Glomerular visceral epithelial cell (primary cell): ENCODE data around the gene ADCK2.
A peak's percentile ranks its signal among the peaks of the same experiment; 100 is the strongest.
"Not testable (repeated sequence)": the region's sequence is repeated elsewhere in the genome, so short reads cannot be mapped to it uniquely, and the experiment has no call there.

Experiments used
- DNase-seq: peaks from one replicate; pipeline ENCODE4 v3.0.0-alpha.2; 2016; ENCODE audit errors: extremely low spot score

ADCK2 gene

GRCh38 chr7:140646931-140647647 is 25.7 kb upstream of the ADCK2 start:
- DNase-seq = peak; percentile 80

- peak; percentile 51 for DNase-seq
Observed at GRCh38 chr7:140649556-140650205, 23.1 kb upstream of the ADCK2 start.

GRCh38 chr7:140650367-140650766 is 22.4 kb upstream of the ADCK2 start:
- no peak for DNase-seq

- DNase-seq = peak; percentile 82
Observed at GRCh38 chr7:140653319-140654108, 19.2 kb upstream of the ADCK2 start.

GRCh38 chr7:140654109-140654387 is 18.7 kb upstream of the ADCK2 start:
- DNase-seq = no peak

GRCh38 chr7:140654661-140655060 is 18.1 kb upstream of the ADCK2 start:
- DNase-seq = no peak

- no peak for DNase-seq
Observed at GRCh38 chr7:140655511-140656408, 17.0 kb upstream of the ADCK2 start.

GRCh38 chr7:140656548-140657515 is 15.9 kb upstream of the ADCK2 start:
- DNase-seq = peak; percentile 57

- no peak for DNase-seq
Observed at GRCh38 chr7:140657891-140658290, 14.9 kb upstream of the ADCK2 start.

- DNase-seq = no peak
Observed at GRCh38 chr7:140659856-140660255, 12.9 kb upstream of the ADCK2 start.

- no peak for DNase-seq
Observed at GRCh38 chr7:140661124-140661523, 11.6 kb upstream of the ADCK2 start.

- not testable (repeated sequence) for DNase-seq
Observed at GRCh38 chr7:140662938-140663337, 9.8 kb upstream of the ADCK2 start.

- DNase-seq = no peak
Observed at GRCh38 chr7:140667476-140667875, 5.3 kb upstream of the ADCK2 start.

GRCh38 chr7:140668641-140669040 is 4.1 kb upstream of the ADCK2 start:
- no peak for DNase-seq

- no peak for DNase-seq
Observed at GRCh38 chr7:140669352-140669751, 3.4 kb upstream of the ADCK2 start.

GRCh38 chr7:140669862-140670261 is 2.9 kb upstream of the ADCK2 start:
- not testable (repeated sequence) for DNase-seq

- DNase-seq = no peak
Observed at GRCh38 chr7:140670343-140670935, 2.3 kb upstream of the ADCK2 start.

- no peak for DNase-seq
Observed at GRCh38 chr7:140671966-140672365, 779 bp upstream of the ADCK2 start.

GRCh38 chr7:140673063-140673773 is 473 bp downstream of the ADCK2 start:
- no peak for DNase-seq

GRCh38 chr7:140673774-140674155 is 1.0 kb downstream of the ADCK2 start:
- no peak for DNase-seq
